Fibroblast of lung (primary cell): ENCODE results near the gene URAD. TPM values are rescaled to one million over a fixed set of nuclear protein-coding genes. Genes with fewer than 3 reads are reported as not detected.

Experiments used
- DNase-seq, 2 donors: peaks; one replicate each; pipeline versions ENCODE4 v3.0.0 to v3.0.0-alpha.2; 2010; ENCODE audit warnings: low read depth in 2 of 2
- H2AFZ ChIP-seq: 2 replicates; pipeline ENCODE4 v1.5.1; 2012; ENCODE audit warnings: low read length, control low read depth, inconsistent platforms
- H3K27ac ChIP-seq: 2 replicates; pipeline ENCODE4 v1.5.1; 2011; ENCODE audit warnings: low read length, control low read depth; ENCODE audit not compliant: insufficient read depth
- H3K27me3 ChIP-seq: 2 replicates; pipeline ENCODE4 v1.5.1; 2011; ENCODE audit warnings: mild to moderate bottlenecking, low read length; ENCODE audit not compliant: control insufficient read depth, insufficient read depth
- H3K36me3 ChIP-seq: 2 replicates; pipeline ENCODE4 v1.5.1; 2011; ENCODE audit warnings: low read length; ENCODE audit not compliant: control insufficient read depth, insufficient read depth
- H3K4me1 ChIP-seq: 2 replicates; pipeline ENCODE4 v1.5.1; 2011; ENCODE audit warnings: low read length; ENCODE audit not compliant: control insufficient read depth, insufficient read depth; ENCODE audit errors: extremely low read depth
- H3K4me2 ChIP-seq: 2 replicates; pipeline ENCODE4 v1.5.1; 2011; ENCODE audit warnings: low read length, control low read depth; ENCODE audit not compliant: insufficient read depth; ENCODE audit errors: extremely low read depth
- H3K4me3 ChIP-seq, 4 experiments: fragments of 200-600 bp in 1 of 4; sonication (generic) in 1 of 4; replicated peaks in 1 of 4; 2 replicates each; pipeline ENCODE4 v1.5.1; 2011 to 2016; ENCODE audit warnings: low read length in 4 of 4, low read depth in 3 of 4, mild to moderate bottlenecking in 3 of 4, control low read depth in 2 of 4, inconsistent platforms in 1 of 4, mixed read lengths in 1 of 4; ENCODE audit not compliant: insufficient read depth in 1 of 4; ENCODE audit errors: control extremely low read depth in 1 of 4
- H3K79me2 ChIP-seq: 2 replicates; pipeline ENCODE4 v1.5.1; 2012; ENCODE audit warnings: mild to moderate bottlenecking, low read length, inconsistent platforms; ENCODE audit not compliant: control insufficient read depth, insufficient read depth
- H3K9ac ChIP-seq: 2 replicates; pipeline ENCODE4 v1.5.1; 2011; ENCODE audit warnings: mild to moderate bottlenecking, low read length, control low read depth; ENCODE audit not compliant: insufficient read depth
- H3K9me3 ChIP-seq: 2 replicates; pipeline ENCODE4 v1.5.1; 2012; ENCODE audit warnings: low read depth, low read length; ENCODE audit not compliant: control insufficient read depth, insufficient read depth
- H4K20me1 ChIP-seq: 2 replicates; pipeline ENCODE4 v1.5.1; 2011; ENCODE audit warnings: low read length; ENCODE audit not compliant: control insufficient read depth, insufficient read depth; ENCODE audit errors: extremely low read depth
- CTCF ChIP-seq, 2 donors: IDR thresholded peaks in 1 of 2; conservative IDR thresholded peaks in 1 of 2; 1 replicate in 1 of 2; 2 replicates in 1 of 2; pipeline ENCODE4 v1.5.1; 2011 to 2012; ENCODE audit warnings: low read length in 2 of 2, control low read depth in 1 of 2, inconsistent platforms in 1 of 2, low read depth in 1 of 2, mild to moderate bottlenecking in 1 of 2
- EZH2 ChIP-seq: IDR thresholded peaks from 2 replicates; pipeline ENCODE4 v1.5.1; 2012; ENCODE audit warnings: low read length, control low read depth, mild to moderate bottlenecking; ENCODE audit errors: missing control alignments
- polyA plus RNA-seq, 2 donors: library from polyadenylated mRNA; depleted of rRNA in 1 of 2; stranded (reverse) in 1 of 2; unstranded in 1 of 2; fragments of >200 nt; gene quantifications; 2 replicates each; pipeline ENCODE4 v1.2.1, GENCODE V29; 2011 to 2012; ENCODE audit warnings: missing spikeins in 1 of 2
- total RNA-seq: library from RNA; depleted of rRNA; stranded (reverse); fragments of >200 nt; gene quantifications from 2 replicates; pipeline ENCODE4 v1.2.1, GENCODE V29; 2014

Gene URAD
- total and polyA plus RNA-seq, 2 donors (not counting 1 experiment from before 2014, with no cell fraction given) = not detected

- no peak overlapping the region for H3K4me3 ChIP-seq
- H3K79me2 ChIP-seq = no peaks in the 10 kb centered on the region
- no peak overlapping the region for H2AFZ ChIP-seq
- H3K27ac ChIP-seq = no peak overlapping the region
- H3K9ac ChIP-seq = no peak overlapping the region
- no peak overlapping the region for H3K4me2 ChIP-seq
- no peaks in the 10 kb centered on the region for H3K27me3 ChIP-seq
- no peaks in the 10 kb centered on the region for H4K20me1 ChIP-seq
- DNase-seq = no peak
- no peaks in the 10 kb centered on the region for H3K36me3 ChIP-seq
- no peaks in the 10 kb centered on the region for H3K4me1 ChIP-seq
- no peaks in the 10 kb centered on the region for H3K9me3 ChIP-seq
- no peak for TF ChIP-seq CTCF (conservative IDR thresholded peaks at IDR 0.05 in 1 of 2, IDR thresholded peaks at IDR 0.05 in 1 of 2; ENCODE audit: low read depth in 1 of 2, low read length in 2 of 2)
- no peak for TF ChIP-seq EZH2
These were observed 42.9 kb upstream of the URAD start for GRCh38 chr13:28031220-28031895.

DNA sequence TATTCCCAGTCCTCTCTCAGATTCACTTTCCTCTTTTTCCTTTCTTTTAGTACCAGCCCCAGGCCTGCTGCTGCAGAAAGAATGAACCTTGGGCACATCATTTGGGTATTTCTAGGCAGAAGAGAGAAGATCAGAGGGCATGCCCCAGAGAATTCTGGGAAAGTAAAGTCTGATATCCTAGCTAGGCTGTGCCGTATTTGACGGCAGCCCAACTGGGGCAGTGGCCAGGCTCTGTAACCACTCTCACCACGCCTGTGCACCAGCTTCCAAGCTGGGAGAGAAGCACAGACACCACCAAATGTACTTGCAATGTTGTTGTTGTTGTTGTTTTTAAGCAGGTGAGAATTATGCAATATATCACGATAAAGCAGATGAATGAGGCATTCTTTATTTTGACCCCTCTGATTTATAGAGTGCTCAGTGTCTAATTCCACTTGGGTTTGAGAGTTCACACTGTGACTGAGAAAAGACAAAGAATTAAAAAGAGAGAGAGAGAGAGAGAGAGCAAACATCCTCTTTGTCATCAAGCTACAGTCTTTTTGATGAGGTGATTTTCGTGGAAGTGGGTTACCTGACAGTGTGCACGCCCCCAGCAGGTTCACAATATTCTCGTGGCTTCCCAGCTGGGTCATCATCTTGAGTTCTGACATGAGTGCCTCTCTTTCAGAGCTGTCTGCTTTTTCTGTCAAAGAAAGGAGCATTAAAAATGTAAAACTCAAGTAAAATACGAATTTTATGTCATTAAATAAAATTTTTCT, 39.3 kb upstream of the URAD start:
- H3K27ac ChIP-seq = no peak overlapping the region
- TF ChIP-seq EZH2 (no peak), CTCF (conservative IDR thresholded peaks at IDR 0.05 in 1 of 2, IDR thresholded peaks at IDR 0.05 in 1 of 2; ENCODE audit: low read depth in 1 of 2, low read length in 2 of 2) (no peak)
- H3K4me3 ChIP-seq = no peak overlapping the region
- H4K20me1 ChIP-seq = no peaks in the 10 kb centered on the region
- no peaks in the 10 kb centered on the region for H3K27me3 ChIP-seq
- H3K79me2 ChIP-seq = no peaks in the 10 kb centered on the region
- DNase-seq = no peak
- H2AFZ ChIP-seq = no peak overlapping the region
- no peaks in the 10 kb centered on the region for H3K4me1 ChIP-seq
- no peaks in the 10 kb centered on the region for H3K9me3 ChIP-seq
- H3K36me3 ChIP-seq = no peaks in the 10 kb centered on the region
- no peak overlapping the region for H3K4me2 ChIP-seq
- no peak overlapping the region for H3K9ac ChIP-seq

DNA sequence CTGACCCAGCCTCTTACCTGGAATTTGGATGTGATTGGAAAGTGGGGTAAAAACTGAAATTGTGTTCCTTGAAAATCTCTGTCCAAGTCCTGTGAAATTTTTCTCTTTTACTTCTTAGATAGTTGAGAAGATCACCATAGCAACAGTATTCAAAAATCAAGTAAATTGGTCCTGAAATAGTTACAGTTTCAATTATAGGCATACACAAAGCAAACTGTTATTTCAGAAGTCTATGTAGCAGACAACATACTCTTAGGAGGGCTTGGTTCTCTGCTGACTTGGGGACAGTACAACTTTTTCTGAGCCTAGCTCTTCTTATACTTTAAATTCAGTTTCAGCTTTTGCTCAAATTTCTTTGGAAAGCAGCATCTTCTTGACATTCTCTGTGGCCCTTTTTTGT, 38.6 kb upstream of the URAD start:
- DNase-seq = no peak
- no peak overlapping the region for H3K27ac ChIP-seq
- no peak for TF ChIP-seq EZH2
- no peak for TF ChIP-seq CTCF (conservative IDR thresholded peaks at IDR 0.05 in 1 of 2, IDR thresholded peaks at IDR 0.05 in 1 of 2; ENCODE audit: low read depth in 1 of 2, low read length in 2 of 2)

More for the DNA sequence above, 38.6 kb upstream of the URAD start:
- no peaks in the 10 kb centered on the region for H3K36me3 ChIP-seq
- H2AFZ ChIP-seq = no peak overlapping the region
- no peaks in the 10 kb centered on the region for H3K79me2 ChIP-seq
- no peaks in the 10 kb centered on the region for H3K27me3 ChIP-seq
- H3K9me3 ChIP-seq = no peaks in the 10 kb centered on the region
- H3K9ac ChIP-seq = no peak overlapping the region
- no peaks in the 10 kb centered on the region for H4K20me1 ChIP-seq
- no peak overlapping the region for H3K4me3 ChIP-seq
- no peak overlapping the region for H3K4me2 ChIP-seq
- H3K4me1 ChIP-seq = no peaks in the 10 kb centered on the region
